Fibroblast of skin of left biceps (primary cell): ENCODE results near the gene PRG3.
"Not testable (repeated sequence)": the region's sequence is repeated elsewhere in the genome, so short reads cannot be mapped to it uniquely, and the experiment has no call there.

ENCODE experiments used
- DNase-seq, 2 experiments: peaks; one replicate each; pipeline ENCODE4 v3.0.0-alpha.2; 2013; ENCODE audit warnings: low read depth in 2 of 2

The PRG3 gene

DNA sequence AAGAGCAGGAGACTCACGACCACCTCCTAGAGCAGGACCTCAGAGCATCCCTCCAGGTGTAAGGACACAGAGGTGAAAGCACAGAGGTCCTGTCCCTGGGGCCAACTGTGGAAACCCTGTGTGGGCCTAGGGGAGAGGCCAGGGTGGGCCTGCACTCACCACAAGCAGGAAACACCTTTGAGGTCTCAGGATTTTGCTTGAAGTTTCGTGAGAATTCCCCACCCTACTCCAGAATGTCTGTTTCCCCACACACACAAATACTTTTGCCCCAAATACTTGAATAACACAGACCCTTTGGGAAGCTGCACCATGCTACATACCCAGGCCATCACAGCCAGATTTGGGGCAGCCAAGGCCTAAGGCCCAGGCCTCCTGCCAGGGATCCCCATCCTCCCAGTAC lies 27.8 kb upstream of the PRG3 start:
- no peak for DNase-seq

DNA sequence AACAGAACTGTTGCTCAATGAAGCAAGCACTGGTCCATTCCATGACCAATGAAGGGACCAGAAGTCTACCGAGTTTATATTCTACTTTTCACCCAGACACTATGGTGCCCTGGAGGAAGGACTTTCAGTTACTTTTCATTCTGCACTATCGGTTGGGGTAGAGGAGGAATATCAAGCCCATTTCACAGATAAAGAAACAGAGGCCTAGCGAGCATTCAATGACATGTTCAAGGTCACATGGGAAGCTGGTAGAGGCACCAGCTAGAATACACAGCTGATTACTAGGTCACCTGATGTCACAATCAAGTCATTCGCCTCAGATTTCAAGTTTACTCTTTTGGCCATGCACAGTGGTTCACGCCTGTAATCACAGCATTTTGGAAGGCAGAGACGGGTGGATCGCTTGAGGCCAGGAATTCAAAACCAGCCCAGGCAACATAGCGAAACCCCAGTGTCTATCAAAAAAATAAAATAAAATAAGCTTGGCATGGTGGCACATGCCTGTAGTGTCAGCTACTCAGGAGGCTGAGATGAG lies 27.1 kb upstream of the PRG3 start:
- no peak for DNase-seq

DNA sequence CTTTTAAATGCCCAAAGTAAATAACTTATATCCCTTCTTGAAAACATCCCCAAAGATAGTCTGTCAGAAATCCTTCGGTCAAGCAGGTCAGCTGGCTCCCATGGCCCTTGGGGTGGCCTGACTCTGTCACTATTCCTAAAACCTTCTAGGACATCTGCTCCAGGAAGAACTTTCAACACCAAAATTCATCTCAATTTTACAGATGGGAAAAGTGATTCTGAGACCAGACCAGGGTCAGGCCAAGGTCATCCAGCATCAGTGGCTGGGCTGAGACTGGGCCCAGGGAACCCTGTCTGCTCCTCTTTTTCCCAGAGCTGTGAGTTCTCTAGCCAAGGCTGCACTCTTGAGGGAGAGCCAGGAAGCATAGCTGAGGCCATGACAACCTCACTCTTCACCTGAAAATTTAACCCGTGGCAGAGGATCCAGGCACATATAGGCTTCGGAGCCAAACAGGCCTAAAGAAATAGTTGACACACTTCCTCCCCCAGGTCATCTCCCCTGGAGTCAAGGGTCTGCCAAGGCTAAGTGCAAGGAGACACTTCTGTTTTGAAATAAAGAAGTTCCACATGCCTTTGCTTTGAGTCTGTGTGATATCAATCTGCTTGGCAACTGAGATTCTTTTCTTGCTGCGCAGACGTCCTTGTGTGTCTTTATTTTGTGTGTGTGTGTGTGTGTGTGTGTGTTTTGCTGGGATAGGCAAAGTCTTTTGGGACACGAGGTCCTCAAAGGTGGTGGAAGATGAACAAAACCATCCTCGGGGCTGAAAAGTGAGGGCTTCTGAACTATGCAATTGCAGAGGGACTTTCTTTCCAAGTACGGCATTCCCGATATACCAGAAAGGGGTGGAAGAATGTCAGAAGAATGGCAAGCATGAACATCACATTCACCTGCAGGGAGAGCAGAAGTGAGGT lies 26.3 kb upstream of the PRG3 start:
- no peak for DNase-seq

DNA sequence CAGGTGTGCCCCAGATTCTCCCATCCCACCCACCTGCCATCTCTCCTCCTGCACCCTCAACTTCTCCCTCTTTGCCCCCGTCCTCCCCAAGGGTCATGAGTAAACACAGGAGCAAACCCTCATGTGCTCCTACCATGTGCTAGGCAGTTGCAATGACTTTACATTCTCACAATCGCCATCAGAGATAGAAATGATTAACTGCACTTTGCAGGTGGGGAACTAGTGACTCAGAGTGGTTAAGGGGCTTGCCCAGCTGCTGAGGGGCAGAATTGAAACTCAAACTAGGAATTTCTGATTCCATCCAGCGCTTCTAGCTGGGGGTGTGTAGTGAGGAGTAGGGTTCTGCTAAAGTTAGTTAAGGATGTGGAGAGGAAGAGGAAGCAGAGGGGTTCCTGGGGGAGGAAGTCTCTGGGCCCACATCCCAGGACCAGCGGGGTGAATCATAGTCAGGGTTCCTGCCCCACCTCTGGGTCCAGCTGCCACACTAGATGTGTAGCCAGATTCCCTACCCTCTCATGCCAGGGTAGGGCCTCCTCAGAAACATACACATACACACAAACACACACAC lies 25.5 kb upstream of the PRG3 start:
- DNase-seq: no peak

DNA sequence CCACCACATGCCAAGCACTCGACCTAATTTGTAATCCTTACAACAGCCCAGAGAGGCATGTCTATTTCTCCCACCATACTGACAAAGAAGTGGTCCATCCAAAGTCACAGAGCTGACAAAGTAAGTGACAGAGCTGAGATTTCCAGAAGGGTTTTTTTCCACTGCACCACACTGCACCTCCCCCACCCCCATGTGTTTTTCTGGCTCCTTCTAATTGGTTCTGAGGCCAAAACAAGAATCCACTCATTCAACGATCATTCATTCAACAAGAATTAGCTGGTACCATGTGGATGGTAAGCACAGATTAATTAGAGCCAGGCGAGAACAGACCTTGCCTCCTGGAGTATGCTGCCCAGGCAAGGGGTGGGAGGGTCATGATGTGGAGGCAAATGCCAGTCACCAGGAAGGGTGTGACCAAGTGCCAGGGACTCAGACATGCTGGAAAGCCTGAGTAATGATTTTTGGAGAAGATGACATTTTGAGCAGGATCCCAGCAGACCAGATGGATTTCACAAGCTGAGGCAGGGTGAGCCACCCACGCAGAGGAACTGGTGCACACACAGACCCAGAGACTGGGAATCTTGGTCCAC lies 24.4 kb upstream of the PRG3 start:
- no peak for DNase-seq

DNA sequence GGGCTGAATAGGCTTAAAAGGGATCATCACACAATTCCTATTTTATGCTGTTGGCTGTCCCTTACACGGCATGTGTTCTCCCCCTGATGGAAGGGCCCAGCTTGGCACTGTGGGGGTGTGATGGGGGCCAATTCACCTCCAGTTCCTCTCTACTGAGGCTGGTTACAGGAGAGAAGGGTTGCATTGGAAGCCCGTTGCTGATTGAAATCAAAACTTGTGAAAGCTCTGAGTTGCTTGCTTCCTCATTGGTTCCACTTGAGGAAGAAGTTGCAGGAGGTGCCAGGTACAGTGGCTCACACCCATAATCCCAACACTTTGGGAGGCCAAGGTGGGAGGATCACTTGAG lies 22.8 kb upstream of the PRG3 start:
- no peak for DNase-seq

DNA sequence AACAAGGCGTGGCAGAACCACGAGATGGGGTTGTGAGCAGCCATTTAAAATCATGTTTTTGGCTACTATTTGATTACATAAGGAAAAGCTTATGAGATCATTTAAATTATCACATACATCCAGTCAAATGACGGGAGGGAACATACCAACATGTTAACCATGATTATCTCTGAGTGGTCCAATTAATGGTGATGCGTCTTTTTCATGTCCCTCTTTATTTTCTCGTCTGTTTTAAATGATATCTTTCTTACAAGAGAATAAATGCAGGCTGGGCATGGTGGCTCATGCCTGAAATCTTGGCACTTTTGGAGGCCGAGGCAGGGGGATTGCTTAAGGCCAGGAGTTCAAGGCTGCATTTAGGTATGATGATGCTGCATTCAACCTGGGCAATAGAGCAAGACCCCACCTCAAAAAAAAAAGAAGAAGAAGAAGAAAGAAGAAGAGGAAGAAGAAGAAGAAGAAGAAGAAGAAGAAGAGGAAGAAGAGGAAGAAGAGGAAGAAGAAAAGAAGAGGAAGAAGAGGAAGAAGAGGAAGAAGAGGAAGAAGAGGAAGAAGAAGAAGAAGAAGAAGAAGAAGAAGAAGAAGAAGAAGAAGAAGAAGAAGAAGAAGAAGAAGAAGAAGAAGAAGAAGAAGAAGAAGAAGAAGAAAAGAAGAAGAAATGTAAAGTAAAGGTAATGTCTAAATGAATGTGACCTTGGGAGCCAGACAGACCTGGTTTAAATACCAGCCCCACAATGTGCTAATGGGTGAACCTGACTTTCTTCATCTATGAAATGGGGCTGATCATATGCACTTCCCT lies 22.3 kb upstream of the PRG3 start:
- DNase-seq: not testable (repeated sequence)

DNA sequence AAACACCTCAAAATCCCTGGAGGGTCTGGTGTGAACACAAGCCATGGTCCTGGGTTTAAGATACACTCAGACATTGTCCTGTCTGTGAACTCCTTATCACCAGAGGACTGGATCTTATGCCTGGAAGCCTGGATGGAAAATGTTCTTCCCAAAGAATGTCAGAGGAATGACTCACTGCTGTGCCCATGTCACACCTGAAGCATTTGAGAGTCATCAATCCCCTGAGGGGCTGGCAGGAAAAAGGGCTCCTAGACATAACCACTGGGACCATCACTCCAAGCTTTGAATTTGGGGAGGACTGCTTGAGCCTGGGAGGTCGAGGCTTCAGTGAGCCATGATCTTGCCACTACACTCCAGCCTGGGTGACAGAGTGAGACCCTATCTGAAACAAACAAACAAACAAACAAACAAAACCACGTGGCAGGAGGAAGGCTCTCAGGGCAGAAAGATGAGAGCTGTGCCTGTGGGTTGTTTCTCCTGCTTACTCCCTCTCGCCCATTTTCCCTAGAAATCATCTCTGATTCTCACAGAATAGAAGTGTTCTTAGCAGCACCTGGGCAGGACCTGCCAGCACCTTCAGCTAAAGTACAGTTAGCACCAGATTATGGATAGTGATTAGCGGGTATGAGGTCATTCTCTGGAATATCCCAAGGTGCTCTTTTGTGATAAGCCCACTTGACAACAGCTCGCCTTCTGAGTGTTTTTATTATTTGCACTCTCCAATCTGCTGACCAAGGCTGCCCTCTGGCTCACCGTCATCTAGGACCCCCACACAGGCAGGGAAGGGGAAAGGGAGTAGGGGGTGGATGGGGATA lies 21.4 kb upstream of the PRG3 start:
- DNase-seq: no peak

DNA sequence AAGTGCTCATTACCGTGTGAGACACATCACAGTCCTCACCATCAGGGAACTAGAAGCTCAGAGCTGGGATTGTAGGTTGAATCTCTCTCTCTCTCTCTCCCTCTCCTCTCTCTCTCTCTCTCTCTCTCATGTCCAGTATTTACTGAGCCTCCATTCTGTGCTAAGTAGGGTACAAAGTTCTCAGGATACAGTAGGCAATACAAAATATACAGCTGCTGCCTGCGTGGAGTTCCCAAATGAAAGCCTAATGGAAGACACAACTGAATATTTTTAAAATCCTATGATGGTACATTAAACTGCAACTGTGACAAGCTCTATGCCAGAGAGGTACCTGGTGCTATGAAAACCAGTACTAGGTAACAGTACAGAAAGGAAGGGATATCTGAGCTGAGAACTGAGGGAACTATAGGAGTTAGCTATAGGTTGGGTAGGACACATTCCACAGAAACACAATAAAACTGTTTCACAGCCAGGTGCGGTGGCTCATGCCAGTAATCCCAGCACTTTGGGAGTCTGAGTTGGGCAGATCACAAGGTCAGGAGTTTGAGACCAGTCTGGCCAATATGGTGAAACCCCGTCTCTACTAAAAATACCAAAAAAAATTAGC lies 19.1 kb upstream of the PRG3 start:
- DNase-seq: no peak

DNA sequence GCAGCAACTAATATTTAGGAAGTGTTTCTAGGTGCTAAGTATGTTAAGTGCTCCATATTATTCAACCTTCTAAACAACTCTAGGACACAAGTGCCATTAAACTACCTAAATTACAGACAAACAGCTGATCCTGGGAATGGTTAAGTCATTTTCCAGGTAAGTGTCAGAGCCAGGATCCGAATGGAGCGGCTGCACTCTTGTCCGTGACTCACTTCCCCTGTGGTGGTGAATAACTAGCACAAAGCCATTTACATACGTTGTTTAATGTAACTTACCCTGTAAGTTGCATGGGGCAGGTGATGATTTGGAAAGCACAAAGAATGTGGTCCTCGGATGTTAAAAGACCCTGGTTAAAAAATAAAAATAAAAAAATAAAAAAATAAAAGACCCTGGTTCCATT lies 18.3 kb upstream of the PRG3 start:
- no peak for DNase-seq

DNA sequence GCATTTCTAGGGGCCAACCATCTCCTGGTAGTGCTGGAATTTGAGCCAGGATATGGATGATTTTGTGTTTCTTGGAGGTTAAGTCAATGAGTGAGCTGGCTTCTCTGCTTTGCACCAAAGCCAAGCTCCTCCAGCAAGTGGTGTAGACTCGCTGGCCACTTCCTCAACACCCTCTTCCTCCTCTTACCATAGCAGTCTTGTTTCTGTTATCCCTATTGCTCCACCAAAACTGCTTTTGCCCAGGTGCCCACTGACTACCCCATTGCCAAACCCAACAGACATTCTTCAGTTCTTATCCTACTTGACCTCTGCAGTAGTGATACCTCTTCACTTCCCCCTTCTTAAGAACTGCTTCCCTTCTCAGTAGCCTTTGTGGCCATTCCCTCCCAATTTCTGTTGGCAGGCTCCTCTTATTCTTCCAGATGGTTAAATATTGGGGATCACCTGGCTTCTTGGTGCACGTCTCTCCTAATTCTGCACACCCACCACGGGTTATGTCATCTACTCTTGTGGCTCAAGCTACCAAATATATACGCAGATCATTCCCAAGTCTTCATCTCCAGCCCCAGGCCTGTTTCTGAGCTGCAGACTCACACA lies 16.5 kb upstream of the PRG3 start:
- no peak for DNase-seq

DNA sequence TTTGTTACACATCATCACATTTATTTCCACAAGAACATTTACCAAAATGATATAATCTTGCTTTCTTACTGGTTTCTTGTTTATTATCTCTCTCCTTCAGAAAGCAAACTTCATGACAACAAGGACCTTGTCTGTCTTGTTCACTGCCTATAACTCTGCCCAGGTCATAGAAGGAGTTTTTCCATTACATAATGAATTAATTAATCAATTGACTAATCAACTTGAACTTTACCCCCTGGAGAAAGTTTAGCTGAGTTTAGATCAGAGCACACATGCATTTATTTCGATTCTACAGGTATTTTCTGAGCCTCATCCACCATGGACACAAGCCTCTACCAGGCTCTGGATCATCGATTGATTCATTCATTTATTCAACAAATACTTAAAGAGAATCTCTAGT lies 15.8 kb upstream of the PRG3 start:
- no peak for DNase-seq

DNA sequence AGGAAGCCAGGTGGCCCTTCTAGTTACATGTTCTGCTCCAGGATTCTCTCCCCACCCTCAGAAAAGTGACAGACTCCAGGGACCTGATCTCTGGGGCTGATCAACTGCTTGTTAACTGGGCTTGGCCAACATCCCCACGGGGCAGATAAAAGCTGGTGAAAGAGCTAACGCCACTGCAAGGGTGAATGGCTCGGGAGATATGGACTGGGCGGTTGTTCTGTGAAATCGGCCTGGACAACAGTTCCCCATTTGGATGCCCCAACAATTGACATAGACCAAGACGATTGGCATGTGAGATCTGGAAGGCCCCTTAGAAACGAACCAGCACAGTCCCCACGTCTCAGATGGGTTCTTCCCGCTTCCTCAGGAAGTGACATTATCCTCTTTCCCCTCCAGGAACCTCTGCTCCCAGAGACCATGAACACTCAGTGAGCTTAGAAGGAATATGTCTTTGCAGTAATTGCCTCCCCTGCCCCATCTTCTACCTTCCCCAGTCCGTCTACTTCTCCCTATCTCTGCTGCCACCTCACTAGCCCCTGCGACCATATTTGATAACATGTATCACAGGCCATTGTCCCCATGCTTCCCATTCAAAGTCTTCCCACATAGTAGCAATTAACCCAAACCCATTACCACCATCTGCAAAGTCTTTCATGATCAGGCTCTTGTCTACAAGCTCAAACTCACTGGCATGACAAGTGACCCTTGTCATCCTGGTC lies 15.1 kb upstream of the PRG3 start:
- no peak for DNase-seq

DNA sequence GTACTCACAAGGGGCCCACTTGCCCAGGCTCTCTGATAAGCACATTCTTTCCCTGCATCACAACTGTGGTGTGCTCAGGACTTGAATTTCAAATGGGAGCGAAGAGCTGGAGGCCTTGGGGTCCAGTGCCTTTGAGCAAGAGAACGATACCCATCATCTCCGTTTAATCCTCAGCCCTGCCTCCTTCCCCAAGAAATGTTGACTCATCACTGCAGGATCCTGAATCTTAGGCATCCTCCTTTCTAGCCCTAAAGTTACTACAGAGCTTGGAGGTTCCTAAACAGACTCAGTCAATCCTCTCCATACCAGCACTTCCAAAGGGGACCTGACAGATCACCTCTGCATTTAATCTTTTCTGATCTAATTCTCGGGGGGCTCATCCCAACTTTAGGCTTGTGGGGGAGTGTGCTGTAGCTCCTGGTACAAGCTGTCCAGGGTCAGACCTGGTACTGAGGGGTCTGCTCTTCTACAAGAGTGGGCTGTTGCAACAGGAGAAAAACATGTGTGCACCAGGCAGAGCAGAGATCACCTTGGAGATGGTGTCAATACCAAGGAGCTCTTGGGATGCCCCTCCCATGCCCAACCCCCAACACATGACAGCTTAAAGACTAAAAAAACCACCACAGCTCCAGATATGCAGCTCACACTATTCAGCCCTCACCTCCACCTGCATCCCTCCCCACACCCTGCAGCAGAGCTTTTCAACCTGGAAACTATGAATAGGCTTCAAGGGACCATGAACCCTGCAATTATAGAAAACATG lies 13.4 kb upstream of the PRG3 start:
- no peak for DNase-seq

DNA sequence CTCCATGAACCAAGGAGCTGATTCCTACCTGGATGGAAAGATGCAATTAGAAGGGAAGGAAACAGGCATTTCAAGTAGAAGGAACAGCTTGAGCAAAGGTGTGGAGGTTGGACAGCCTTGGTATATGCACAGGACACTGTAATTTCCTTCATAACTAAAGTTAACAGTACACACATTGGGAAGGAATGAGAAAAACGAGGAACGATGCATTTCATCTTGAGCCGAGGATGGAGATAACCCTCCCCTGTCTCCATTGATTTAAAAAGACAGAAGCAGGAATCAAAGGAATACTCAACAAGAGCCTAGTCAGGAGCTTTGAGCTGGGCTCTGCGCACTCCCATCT lies 11.8 kb upstream of the PRG3 start:
- DNase-seq: no peak

DNA sequence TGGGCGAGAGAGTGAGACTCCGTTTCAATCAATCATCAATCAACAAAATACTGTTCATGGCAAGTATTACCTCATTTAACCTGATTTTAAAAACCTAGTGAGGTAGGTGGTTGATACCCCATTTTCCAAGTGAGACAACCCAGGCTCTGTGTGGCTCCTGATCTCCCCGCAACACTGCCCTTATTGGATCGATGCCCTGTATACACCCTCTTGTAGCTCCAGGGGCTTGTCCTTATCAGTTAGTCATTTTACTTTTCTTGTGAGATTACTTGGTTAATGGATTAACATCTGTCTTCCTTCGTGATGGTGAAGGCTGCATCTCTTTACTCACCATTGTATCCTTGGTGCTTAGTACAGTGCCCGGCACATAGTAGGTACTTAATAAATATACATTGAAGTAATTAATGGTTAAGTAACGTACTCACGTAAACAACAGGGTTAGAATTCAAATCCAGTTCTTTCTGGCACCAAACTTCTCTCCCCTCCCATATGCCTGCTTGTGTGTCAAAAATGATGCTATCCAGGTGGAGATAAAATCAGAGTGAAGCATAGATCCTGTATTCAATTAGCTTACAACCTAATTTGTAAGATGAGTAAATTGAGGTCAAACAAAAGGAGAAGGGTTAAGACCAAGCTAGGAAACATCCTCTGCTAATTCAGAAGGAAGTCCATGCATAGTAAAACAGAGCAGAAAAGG lies 11.3 kb upstream of the PRG3 start:
- DNase-seq: no peak

DNA sequence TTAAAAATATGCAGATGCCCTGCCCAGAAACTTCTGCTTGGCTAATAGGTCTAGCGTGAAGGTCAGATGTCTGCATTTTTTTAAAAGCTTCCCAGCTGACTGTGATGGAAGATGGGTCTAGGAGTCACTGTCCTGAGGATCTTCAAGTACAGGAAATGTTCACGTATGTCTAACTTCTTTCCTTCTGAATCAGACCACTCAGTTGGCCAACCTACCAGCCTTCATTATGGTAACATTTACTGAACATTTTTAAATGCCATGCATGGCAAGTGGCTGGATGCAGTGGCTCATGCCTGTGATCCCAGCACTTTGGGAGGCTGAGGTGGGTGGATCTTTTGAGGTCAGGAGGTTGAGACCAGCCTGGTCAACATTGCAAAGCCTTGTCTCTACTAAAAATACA lies 10.6 kb upstream of the PRG3 start:
- no peak for DNase-seq

DNA sequence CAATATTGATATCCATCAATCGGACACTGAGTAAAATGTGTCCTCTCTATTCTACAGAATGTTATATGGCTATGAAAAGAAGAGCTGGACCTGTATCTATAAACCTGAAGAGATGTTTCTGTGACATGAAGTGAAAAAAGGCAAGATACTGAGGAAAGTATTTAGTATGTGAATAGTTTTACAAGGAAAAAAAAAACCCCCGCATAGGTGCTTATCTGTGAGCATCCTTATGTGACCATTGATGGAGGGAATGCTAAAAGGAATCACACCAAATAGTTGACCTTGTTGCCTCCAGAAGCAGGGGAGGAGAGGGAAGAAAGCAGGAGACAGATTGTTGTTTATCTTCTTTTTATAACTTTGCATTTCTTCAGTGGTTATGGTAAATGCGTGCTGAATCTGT lies 10.2 kb upstream of the PRG3 start:
- no peak for DNase-seq

DNA sequence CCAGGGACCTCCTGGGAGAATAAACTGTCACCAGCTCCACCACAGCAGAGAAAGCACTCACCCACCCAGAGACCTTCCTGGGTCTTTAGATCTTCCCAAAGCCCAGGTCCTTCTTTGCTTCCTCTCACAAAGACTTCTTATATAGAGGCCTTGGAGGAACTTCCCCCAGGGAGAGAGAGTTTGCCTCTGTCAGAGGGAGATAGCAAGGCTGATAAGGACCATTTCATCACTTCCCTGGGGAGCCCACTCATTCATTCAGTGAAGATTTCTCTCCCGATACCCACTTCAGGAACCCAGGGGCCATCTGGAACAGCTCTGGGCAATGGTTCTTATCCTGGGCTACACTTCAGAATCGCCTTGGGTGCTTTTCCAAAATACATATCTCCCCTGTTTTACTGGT lies 9.6 kb upstream of the PRG3 start, which contains the start of gene PRG2:
Gene PRG2, minus strand, starts transcription at position 116 of the 400 bp plus-strand sequence. CDS start 706 bp downstream, outside the sequence.
- DNase-seq: no peak
